Nephron progenitor cell (in vitro differentiated cells): ENCODE data around the gene MAX.
"Not testable (repeated sequence)": the region's sequence is repeated elsewhere in the genome, so short reads cannot be mapped to it uniquely, and the experiment has no call there.

Source experiments
- DNase-seq: peaks from one replicate; pipeline ENCODE4 v3.0.0; 2021
- H3K27ac Mint-ChIP-seq: 2 replicates; pipeline ENCODE4 v1.8.0; 2021; ENCODE audit warnings: mild to moderate bottlenecking, moderate library complexity, mixed read lengths
- H3K27me3 Mint-ChIP-seq: 2 replicates; pipeline ENCODE4 v1.8.0; 2021; ENCODE audit warnings: mild to moderate bottlenecking, low read depth, mixed read lengths; ENCODE audit not compliant: poor library complexity
- H3K36me3 Mint-ChIP-seq: 2 replicates; pipeline ENCODE4 v1.8.0; 2021; ENCODE audit warnings: low read depth, mixed read lengths
- H3K4me1 Mint-ChIP-seq: 2 replicates; pipeline ENCODE4 v1.8.0; 2021; ENCODE audit warnings: mixed read lengths
- H3K4me3 Mint-ChIP-seq: 2 replicates; pipeline ENCODE4 v1.8.0; 2021; ENCODE audit warnings: mild to moderate bottlenecking, moderate library complexity, mixed read lengths
- H3K9me3 Mint-ChIP-seq: 2 replicates; pipeline ENCODE4 v1.8.0; 2021; ENCODE audit warnings: mild to moderate bottlenecking, moderate library complexity, mixed read lengths
- TF ChIP-seq, protein P1 (sequence below): fragments of 200-600 bp; sonication (generic); IDR thresholded peaks from 2 replicates; pipeline ENCODE4 v1.5.0; 2021; ENCODE audit warnings: antibody characterized with exemption

Gene MAX

GRCh38 chr14:65092349-65092748 is 10.0 kb downstream of the MAX start:
- H3K27ac Mint-ChIP-seq = no peak overlapping the region

GRCh38 chr14:65087835-65088234 is 14.5 kb downstream of the MAX start:
- not testable (repeated sequence) for H3K4me3 Mint-ChIP-seq, H3K27me3 Mint-ChIP-seq, H3K4me1 Mint-ChIP-seq, DNase-seq, H3K27ac Mint-ChIP-seq
- H3K9me3 Mint-ChIP-seq = peaks cover 40% of the 10 kb centered on the region
- H3K36me3 Mint-ChIP-seq = peaks cover 88% of the 10 kb centered on the region

More at GRCh38 chr14:65092349-65092748, 10.0 kb downstream of the MAX start:
- Mint-ChIP-seq H3K27me3 (no peaks in the 10 kb centered on the region), H3K9me3 (peaks cover 19% of the 10 kb centered on the region), H3K36me3 (peaks cover 74% of the 10 kb centered on the region), H3K4me1 (peaks cover 12% of the 10 kb centered on the region), H3K4me3 (no peak overlapping the region)
- TF ChIP-seq, protein P1, sequence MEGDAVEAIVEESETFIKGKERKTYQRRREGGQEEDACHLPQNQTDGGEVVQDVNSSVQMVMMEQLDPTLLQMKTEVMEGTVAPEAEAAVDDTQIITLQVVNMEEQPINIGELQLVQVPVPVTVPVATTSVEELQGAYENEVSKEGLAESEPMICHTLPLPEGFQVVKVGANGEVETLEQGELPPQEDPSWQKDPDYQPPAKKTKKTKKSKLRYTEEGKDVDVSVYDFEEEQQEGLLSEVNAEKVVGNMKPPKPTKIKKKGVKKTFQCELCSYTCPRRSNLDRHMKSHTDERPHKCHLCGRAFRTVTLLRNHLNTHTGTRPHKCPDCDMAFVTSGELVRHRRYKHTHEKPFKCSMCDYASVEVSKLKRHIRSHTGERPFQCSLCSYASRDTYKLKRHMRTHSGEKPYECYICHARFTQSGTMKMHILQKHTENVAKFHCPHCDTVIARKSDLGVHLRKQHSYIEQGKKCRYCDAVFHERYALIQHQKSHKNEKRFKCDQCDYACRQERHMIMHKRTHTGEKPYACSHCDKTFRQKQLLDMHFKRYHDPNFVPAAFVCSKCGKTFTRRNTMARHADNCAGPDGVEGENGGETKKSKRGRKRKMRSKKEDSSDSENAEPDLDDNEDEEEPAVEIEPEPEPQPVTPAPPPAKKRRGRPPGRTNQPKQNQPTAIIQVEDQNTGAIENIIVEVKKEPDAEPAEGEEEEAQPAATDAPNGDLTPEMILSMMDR = no peak
- no peak for DNase-seq

DNA sequence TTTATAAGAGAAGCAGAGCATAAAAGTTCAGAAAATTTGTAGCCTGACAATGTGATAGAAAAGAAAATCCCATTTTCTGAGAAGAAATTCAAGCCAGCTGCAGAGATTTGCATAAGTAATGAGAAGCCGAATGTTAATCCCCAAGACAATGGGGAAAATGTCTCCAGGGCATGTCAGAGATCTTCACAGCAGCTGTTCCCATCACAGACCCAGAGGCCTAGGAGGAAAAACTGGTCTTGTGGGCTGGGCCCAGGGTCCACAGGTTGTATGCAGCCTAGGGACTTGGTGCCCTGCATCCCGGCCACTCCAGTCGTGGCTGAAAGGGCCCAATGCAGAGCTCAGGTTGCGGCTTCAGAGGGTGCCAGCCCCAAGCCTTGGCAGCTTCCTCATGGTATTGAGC is 15.6 kb downstream of the MAX start:
- Mint-ChIP-seq H3K36me3 (peaks cover 94% of the 10 kb centered on the region), H3K9me3 (peaks cover 40% of the 10 kb centered on the region)
- DNase-seq, H3K27ac Mint-ChIP-seq, H3K27me3 Mint-ChIP-seq, H3K4me1 Mint-ChIP-seq, H3K4me3 Mint-ChIP-seq: not testable (repeated sequence)

- no peak for DNase-seq
- Mint-ChIP-seq H3K27ac (no peak overlapping the region), H3K27me3 (peaks cover 3% of the 10 kb centered on the region), H3K9me3 (peaks cover 40% of the 10 kb centered on the region), H3K4me1 (no peaks in the 10 kb centered on the region), H3K4me3 (no peak overlapping the region), H3K36me3 (peaks cover 95% of the 10 kb centered on the region)
- TF ChIP-seq, protein P1 = no peak
Observed at GRCh38 chr14:65084554-65085505, 17.5 kb downstream of the MAX start.

GRCh38 chr14:65082930-65083329 is 19.4 kb downstream of the MAX start:
- Mint-ChIP-seq H3K4me3 (no peak overlapping the region), H3K27ac (no peak overlapping the region), H3K36me3 (peaks cover 84% of the 10 kb centered on the region), H3K9me3 (peaks cover 27% of the 10 kb centered on the region), H3K4me1 (no peaks in the 10 kb centered on the region), H3K27me3 (peaks cover 3% of the 10 kb centered on the region)
- DNase-seq = no peak
- TF ChIP-seq, protein P1 = no peak

DNA sequence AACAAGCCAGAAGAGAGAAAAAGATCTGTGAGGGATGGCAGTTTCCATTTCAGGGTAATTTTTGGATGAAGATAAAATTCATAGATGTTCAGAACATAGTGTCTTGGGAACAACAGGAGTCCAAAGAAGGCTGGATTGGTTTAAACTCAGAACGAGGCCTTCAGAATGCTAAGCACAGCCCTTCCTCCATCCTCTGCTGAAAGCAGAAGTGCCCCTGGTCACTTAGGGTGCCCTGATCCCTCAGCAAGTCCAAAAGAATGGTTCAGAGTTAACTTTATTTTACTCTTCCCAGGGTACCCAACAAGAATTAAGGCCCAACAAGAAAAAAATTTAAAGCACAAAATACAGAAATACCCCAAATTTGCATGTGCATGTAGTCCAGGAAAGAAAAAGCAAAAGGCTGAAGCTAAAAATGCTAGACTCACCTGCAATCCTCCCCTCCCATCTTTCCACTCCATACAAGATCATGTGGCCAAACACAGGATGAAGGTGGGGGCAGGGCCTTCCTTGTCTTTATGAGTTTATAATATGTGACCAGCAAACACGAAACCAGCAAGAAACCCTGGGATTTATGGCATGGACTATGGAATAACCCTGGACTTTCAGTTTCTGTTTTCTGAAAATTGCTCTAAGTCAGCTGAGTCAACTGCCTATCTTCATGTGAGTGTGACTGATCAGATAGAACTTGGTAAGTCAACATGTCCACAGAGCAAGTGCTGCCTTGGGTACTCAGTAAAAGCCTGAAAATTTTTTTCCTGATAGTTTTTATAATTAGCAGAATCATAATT is 21.2 kb downstream of the MAX start:
- Mint-ChIP-seq H3K27me3 (peaks cover 3% of the 10 kb centered on the region), H3K36me3 (peaks cover 81% of the 10 kb centered on the region)

More for the DNA sequence above, 21.2 kb downstream of the MAX start:
- TF ChIP-seq, protein P1 = no peak
- Mint-ChIP-seq H3K4me3 (no peak overlapping the region), H3K4me1 (no peaks in the 10 kb centered on the region), H3K9me3 (peaks cover 9% of the 10 kb centered on the region), H3K27ac (no peak overlapping the region)
- DNase-seq = no peak
